ENCODE data around the gene KRT71. TPM values are rescaled to one million over a fixed set of nuclear protein-coding genes. Genes with fewer than 3 reads are reported as not detected.

KRT71 gene
- total and polyA plus RNA-seq, 2 of the 8 experiments (the other 6 are each of a cell fraction or from before 2014, with no cell fraction given): not detected

- Histone ChIP-seq H3K36me3 (ENCODE audit: control insufficient read depth in 2 of 4, insufficient read depth in 4 of 4, low read length in 3 of 4) (no peaks in the 10 kb centered on the region), H3K56ac (replicated peaks; ENCODE audit: insufficient read length, low read depth, low read length) (no peak overlapping the region), H2BK15ac (ENCODE audit: low read length) (no peak overlapping the region), H3K79me1 (ENCODE audit: low read depth, low read length) (no peaks in the 10 kb centered on the region), H4K20me1 (replicated peaks in 1 of 2; ENCODE audit: control insufficient read depth in 1 of 2, insufficient read depth in 2 of 2, low read length in 2 of 2) (no peaks in the 10 kb centered on the region), H3K27ac (ENCODE audit: low read depth, low read length) (no peak overlapping the region), H3K4me2 (ENCODE audit: insufficient read depth in 1 of 2, low read depth in 2 of 2, low read length in 2 of 2) (no peak overlapping the region), H3K14ac (ENCODE audit: insufficient read length) (no peak overlapping the region), H3K23ac (ENCODE audit: insufficient read length) (no peak overlapping the region), H4K8ac (ENCODE audit: extremely low read depth, insufficient read depth, low read length) (no peak overlapping the region), H4K5ac (ENCODE audit: insufficient read length, low read depth, low read length) (no peak overlapping the region), H2BK20ac (ENCODE audit: low read length) (no peak overlapping the region), H3K79me2 (ENCODE audit: control insufficient read depth in 1 of 2, insufficient read depth in 2 of 2, low read length in 2 of 2) (no peaks in the 10 kb centered on the region), H2AK5ac (ENCODE audit: low read depth, low read length) (no peak overlapping the region), H3K9ac (replicated peaks in 1 of 4; ENCODE audit: extremely low read depth in 1 of 4, low read depth in 3 of 4, low read length in 3 of 4) (no peak overlapping the region), H2AFZ (ENCODE audit: low read length) (no peak overlapping the region), H3K9me3 (ENCODE audit: insufficient read depth in 2 of 2, low read depth in 1 of 2, low read length in 1 of 2) (no peaks in the 10 kb centered on the region), H3K23me2 (ENCODE audit: low read depth, low read length) (no peaks in the 10 kb centered on the region; the same call in 1 of the 2 replicates), H3K18ac (ENCODE audit: extremely low read depth, low read length) (no peak overlapping the region), H3K4me3 (ENCODE audit: extremely low read depth in 1 of 4, insufficient read depth in 2 of 4, low read depth in 3 of 4, low read length in 4 of 4) (no peak overlapping the region), H3K4me1 (replicated peaks in 1 of 4; ENCODE audit: control insufficient read depth in 3 of 4, insufficient read depth in 4 of 4, low read length in 3 of 4) (peaks cover 5 to 10% (median 8%) of the 10 kb centered on the region in 4 experiments; a peak in 6 of 7 replicates), H3K27me3 (replicated peaks in 1 of 4; ENCODE audit: control insufficient read depth in 3 of 4, extremely low read depth in 1 of 4, insufficient read depth in 3 of 4, low read length in 3 of 4) (no peaks in the 10 kb centered on the region; a peak in 1 of 7 replicates), H4K91ac (replicated peaks; ENCODE audit: insufficient read length, low read length) (no peak overlapping the region), H2BK5ac (ENCODE audit: low read depth, low read length) (no peak overlapping the region), H2BK120ac (replicated peaks; ENCODE audit: low read depth, low read length) (no peak overlapping the region), H2BK12ac (ENCODE audit: low read depth, low read length) (no peak overlapping the region), H3K4ac (replicated peaks; ENCODE audit: insufficient read length, low read depth, low read length) (no peak overlapping the region)
- ChIA-PET POLR2A (ENCODE audit: partially characterized antibody) (no interaction called here), CTCF (ENCODE audit: partially characterized antibody) (interaction anchor here (0.8 to 3.1 kb wide), 10 partner anchors 14 to 119 kb away, joined by 3 to 20 read pairs (median 3); no protein-coding TSS in a partner anchor)
- 90% methylated on average over 5 of the region's 5 CpGs; no CpG with 5 or more reads in 1 of the 2 experiments for WGBS, 2 experiments (ENCODE audit: extremely low coverage in 1 of 2, insufficient coverage in 1 of 2, insufficient read length in 1 of 2, insufficient replicate concordance in 2 of 2, low coverage in 1 of 2, low lambda C conversion rate in 2 of 2, missing lambda C conversion rate in 1 of 2)
- DNase-seq (ENCODE audit: low read depth in 1 of 2, low spot score in 2 of 2): no peak
- FAIRE-seq: no peak
- no peak for TF ChIP-seq ASH2L (IDR thresholded peaks at IDR 0.05; ENCODE audit: low read length)
- no peak for TF ChIP-seq KDM5A (IDR thresholded peaks at IDR 0.05; ENCODE audit: low read length)
- TF ChIP-seq CHD2 (IDR thresholded peaks at IDR 0.05; ENCODE audit: low read length): no peak
- TF ChIP-seq POU5F1 (IDR thresholded peaks at IDR 0.05; ENCODE audit: low read depth, low read length): no peak
- no peak for TF ChIP-seq CBX8 (IDR thresholded peaks at IDR 0.05; ENCODE audit: borderline replicate concordance, low read depth, low read length)
- TF ChIP-seq TBP (IDR thresholded peaks at IDR 0.05; ENCODE audit: low read depth, low read length): no peak
- no peak for TF ChIP-seq POLR2AphosphoS5 (IDR thresholded peaks at IDR 0.05; ENCODE audit: low read depth, low read length)
- TF ChIP-seq KDM4A (IDR thresholded peaks at IDR 0.05; ENCODE audit: low read depth, low read length, severe bottlenecking): no peak
- no peak for TF ChIP-seq SRF (IDR thresholded peaks at IDR 0.05; ENCODE audit: low read depth, low read length)
- no peak for TF ChIP-seq BCL11A (IDR thresholded peaks at IDR 0.05; ENCODE audit: low read depth in 2 of 2, low read length in 2 of 2)
- no peak for TF ChIP-seq TEAD4 (IDR thresholded peaks at IDR 0.05; ENCODE audit: low read depth, low read length)
- no peak for TF ChIP-seq EGR1 (IDR thresholded peaks at IDR 0.05; ENCODE audit: borderline replicate concordance, low read depth, low read length)
- TF ChIP-seq EP300 (IDR thresholded peaks at IDR 0.05; ENCODE audit: borderline replicate concordance in 1 of 2, low read depth in 2 of 2, low read length in 2 of 2): no peak
- TF ChIP-seq CEBPB (IDR thresholded peaks at IDR 0.05; ENCODE audit: low read depth, low read length): no peak
Observed at GRCh38 chr12:52499806-52500560, 53.0 kb downstream of the KRT71 start.

Measured in H1 (cell line).